GM23248 (cell line): Measurements from ENCODE around the gene DMAP1. TPM values are rescaled to one million over a fixed set of nuclear protein-coding genes. Genes with fewer than 3 reads are reported as not detected.

Source experiments
- DNase-seq: peaks from one replicate; pipeline ENCODE4 v3.0.0-alpha.2; 2015
- H2AFZ ChIP-seq: fragments of 200-600 bp; sonication (generic); 2 replicates; pipeline ENCODE4 v1.6.1; 2016; ENCODE audit warnings: antibody characterized with exemption
- H3F3A ChIP-seq: fragments of 200-600 bp; sonication (generic); 2 replicates; pipeline ENCODE4 v1.6.1; 2016; ENCODE audit warnings: mild to moderate bottlenecking, antibody characterized with exemption, mixed run types; ENCODE audit not compliant: insufficient read depth
- H3K27ac ChIP-seq: fragments of 200-600 bp; sonication (generic); 2 replicates; pipeline ENCODE4 v1.5.1; 2016; ENCODE audit warnings: mild to moderate bottlenecking
- H3K27me3 ChIP-seq: fragments of 200-600 bp; sonication (generic); replicated peaks from 2 replicates; pipeline ENCODE4 v1.6.1; 2016; ENCODE audit warnings: mild to moderate bottlenecking; ENCODE audit not compliant: insufficient read depth
- H3K36me3 ChIP-seq: fragments of 200-600 bp; sonication (generic); 2 replicates; pipeline ENCODE4 v1.6.1; 2016; ENCODE audit warnings: low read depth, mild to moderate bottlenecking
- H3K4me1 ChIP-seq: fragments of 200-600 bp; sonication (generic); 2 replicates; pipeline ENCODE4 v1.6.1; 2016; ENCODE audit warnings: mild to moderate bottlenecking; ENCODE audit not compliant: insufficient read depth
- H3K4me2 ChIP-seq: fragments of 200-600 bp; sonication (generic); one replicate; pipeline ENCODE4 v1.6.1; 2016; ENCODE audit warnings: mild to moderate bottlenecking; ENCODE audit not compliant: unreplicated experiment
- H3K4me3 ChIP-seq: fragments of 200-600 bp; sonication (generic); 2 replicates; pipeline ENCODE4 v1.5.1; 2016; ENCODE audit warnings: mild to moderate bottlenecking
- H3K79me2 ChIP-seq: fragments of 200-600 bp; sonication (generic); 2 replicates; pipeline ENCODE4 v1.6.1; 2016; ENCODE audit warnings: mild to moderate bottlenecking; ENCODE audit not compliant: insufficient read depth
- H3K9ac ChIP-seq: fragments of 200-600 bp; sonication (generic); 2 replicates; pipeline ENCODE4 v1.6.1; 2016; ENCODE audit warnings: mild to moderate bottlenecking
- H3K9me2 ChIP-seq: fragments of 200-600 bp; sonication (generic); 2 replicates; pipeline ENCODE4 v1.6.1; 2016; ENCODE audit warnings: mixed run types, mild to moderate bottlenecking, moderate library complexity; ENCODE audit not compliant: insufficient read depth
- H3K9me3 ChIP-seq: fragments of 200-600 bp; sonication (generic); one replicate; pipeline ENCODE4 v1.6.1; 2017; ENCODE audit warnings: low read depth
- H4K20me1 ChIP-seq: fragments of 200-600 bp; sonication (generic); 2 replicates; pipeline ENCODE4 v1.6.0; 2016; ENCODE audit not compliant: insufficient read depth
- EZH2 ChIP-seq: fragments of 200-600 bp; sonication (generic); IDR thresholded peaks from 2 replicates; pipeline ENCODE4 v1.6.1; 2018; ENCODE audit warnings: antibody characterized with exemption, mild to moderate bottlenecking; ENCODE audit not compliant: insufficient read depth, poor library complexity, severe bottlenecking
- EZH2phosphoT487 ChIP-seq: fragments of 200-600 bp; sonication (generic); IDR thresholded peaks from 2 replicates; pipeline ENCODE4 v1.6.1; 2018; ENCODE audit warnings: antibody characterized with exemption, moderate library complexity, mild to moderate bottlenecking, low read depth; ENCODE audit not compliant: insufficient read depth
- WGBS, 2 experiments: methylation state at CpG; one replicate each; pipeline ENCODE4 v1.1.6; 2015 to 2017; ENCODE audit warnings: low lambda C conversion rate in 2 of 2, low coverage in 1 of 2; ENCODE audit errors: missing lambda C conversion rate in 2 of 2; 5-methylcytosine and 5-hydroxymethylcytosine counted together
- in situ Hi-C: fragments of 300-500 bp; cut with MboI; formaldehyde crosslinking; loops from 2 replicates; pipeline ENCODE4 v1.15.0; 2020
- polyA plus RNA-seq: library from polyadenylated mRNA; unstranded; fragments of >200 nt; fragmentation: Nextera tagmentation; extraction: Ambion mirVana; gene quantifications from 2 replicates; pipeline ENCODE4 v1.2.1, GENCODE V29; 2016
- total RNA-seq: library from RNA; depleted of rRNA; stranded (reverse); fragments of >200 nt; shearing (Covaris generic); gene quantifications from 2 replicates; pipeline ENCODE4 v1.2.3, GENCODE V29; 2014

The DMAP1 gene
- total and polyA plus RNA-seq, 2 experiments from 2014 or later, result 16.0 to 32.7 TPM

DNA sequence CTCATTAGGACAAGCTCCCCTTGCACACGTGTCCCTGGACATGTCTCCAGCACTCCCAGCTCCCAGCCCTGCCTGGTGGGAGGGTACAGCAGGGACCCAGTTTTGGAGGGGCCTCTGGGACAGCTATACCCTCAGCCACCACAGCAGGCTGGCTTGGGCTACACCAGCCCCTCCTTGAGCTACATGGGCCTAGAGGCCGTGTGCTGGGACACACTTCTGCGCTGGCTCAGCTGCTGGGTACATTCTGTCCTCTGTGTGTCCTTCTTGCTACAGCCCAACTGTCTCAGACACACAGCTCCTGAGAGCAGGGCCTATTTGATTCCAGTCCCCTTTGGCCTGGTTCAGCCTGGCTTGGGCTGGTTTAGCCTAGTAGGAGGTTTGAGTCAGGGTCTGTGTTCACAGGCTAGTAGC, 26.7 kb downstream of the DMAP1 start:
- H3K4me3 ChIP-seq, result no peak overlapping the region
- no peak overlapping the region for H3K9ac ChIP-seq
- H3K4me2 ChIP-seq, result no peak overlapping the region
- no peaks in the 10 kb centered on the region for H3K9me3 ChIP-seq
- TF ChIP-seq EZH2phosphoT487 (no peak), EZH2 (no peak)
- H2AFZ ChIP-seq, result no peak overlapping the region
- peaks cover 12% of the 10 kb centered on the region for H3K4me1 ChIP-seq
- H3F3A ChIP-seq, result no peaks in the 10 kb centered on the region
- 63 to 69% methylated on average over 3 of the region's 3 CpGs for WGBS, 2 experiments
- H3K27ac ChIP-seq, result no peak overlapping the region
- peak; percentile 8 for DNase-seq
- no peaks in the 10 kb centered on the region for H3K36me3 ChIP-seq
- H3K27me3 ChIP-seq, result no peaks in the 10 kb centered on the region
- no peaks in the 10 kb centered on the region for H4K20me1 ChIP-seq
- in situ Hi-C loops, result no loop called here
- no peaks in the 10 kb centered on the region for H3K79me2 ChIP-seq
- no peaks in the 10 kb centered on the region for H3K9me2 ChIP-seq

DNA sequence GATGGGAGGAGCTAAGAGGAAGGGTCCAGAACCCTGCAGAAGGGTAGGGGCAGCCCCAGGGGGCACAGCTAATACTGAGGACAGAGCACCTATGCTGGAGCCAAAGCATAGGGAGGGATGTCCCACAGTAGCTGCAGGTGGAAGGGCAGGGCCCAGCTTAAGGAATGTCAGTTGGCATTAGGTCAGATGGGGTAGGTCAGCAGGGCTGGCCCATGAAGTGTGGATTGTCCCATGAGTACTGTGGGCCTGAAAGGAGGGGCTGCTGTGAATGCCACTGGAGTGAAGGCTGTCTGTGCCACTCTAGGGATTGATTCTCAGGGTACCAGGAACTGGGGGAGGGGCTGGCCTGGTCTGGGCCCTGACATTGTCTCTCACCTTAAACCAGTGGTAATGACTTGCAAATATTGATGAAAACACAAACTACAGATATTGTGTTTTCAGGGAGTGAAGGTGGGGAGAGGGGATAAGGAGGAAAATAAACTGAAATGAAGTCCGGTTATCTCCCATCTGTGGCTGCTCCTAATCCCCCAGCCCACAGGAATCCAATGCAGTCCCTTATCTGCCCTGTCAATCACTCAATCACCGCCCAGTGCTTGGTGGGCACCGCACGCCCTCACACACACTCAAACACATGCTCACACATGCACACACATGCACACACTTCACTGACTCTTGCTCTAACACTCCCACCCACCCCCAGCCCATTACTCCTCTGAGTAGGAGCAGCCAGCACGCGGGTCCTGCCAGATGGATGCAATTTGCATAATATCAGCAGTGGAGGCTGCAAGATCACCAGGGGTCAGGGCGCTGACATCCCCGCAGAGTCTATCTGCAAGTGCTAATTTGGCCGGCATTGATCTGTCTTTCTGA, 27.8 kb downstream of the DMAP1 start:
- no peak overlapping the region for H3K9ac ChIP-seq
- H2AFZ ChIP-seq, result no peak overlapping the region
- H3K4me2 ChIP-seq, result no peak overlapping the region
- 82 to 90% methylated on average over 7 to 9 of the region's 9 CpGs for WGBS, 2 experiments
- peaks cover 12% of the 10 kb centered on the region for H3K4me1 ChIP-seq
- TF ChIP-seq EZH2phosphoT487, result no peak
- no peak for TF ChIP-seq EZH2
- H3K9me3 ChIP-seq, result no peaks in the 10 kb centered on the region
- no peaks in the 10 kb centered on the region for H3K36me3 ChIP-seq
- no peaks in the 10 kb centered on the region for H3F3A ChIP-seq
- no peak overlapping the region for H3K27ac ChIP-seq
- no peak for DNase-seq
- in situ Hi-C loops, result no loop called here
- no peaks in the 10 kb centered on the region for H4K20me1 ChIP-seq
- H3K4me3 ChIP-seq, result no peak overlapping the region
- no peaks in the 10 kb centered on the region for H3K27me3 ChIP-seq
- no peaks in the 10 kb centered on the region for H3K9me2 ChIP-seq
- H3K79me2 ChIP-seq, result no peaks in the 10 kb centered on the region

GRCh38 chr1:44242746-44243145, 29.5 kb downstream of the DMAP1 start:
- DNase-seq, result no peak

GRCh38 chr1:44243782-44244495, 30.7 kb downstream of the DMAP1 start:
- Histone ChIP-seq H3K36me3 (no peaks in the 10 kb centered on the region), H3K4me1 (peaks cover 12% of the 10 kb centered on the region), H3K9me3 (no peaks in the 10 kb centered on the region), H3K79me2 (no peaks in the 10 kb centered on the region), H3F3A (no peaks in the 10 kb centered on the region), H3K9me2 (no peaks in the 10 kb centered on the region), H2AFZ (no peak overlapping the region), H4K20me1 (no peaks in the 10 kb centered on the region), H3K27ac (no peak overlapping the region), H3K27me3 (no peaks in the 10 kb centered on the region), H3K4me2 (no peak overlapping the region), H3K4me3 (no peak overlapping the region), H3K9ac (no peak overlapping the region)
- no peak for DNase-seq
- 96 to 99% methylated on average over 7 of the region's 7 CpGs for WGBS, 2 experiments
- in situ Hi-C loops, result no loop called here
- TF ChIP-seq EZH2 (no peak), EZH2phosphoT487 (no peak)

More at GRCh38 chr1:44242746-44243145, 29.5 kb downstream of the DMAP1 start:
- no peak for TF ChIP-seq EZH2phosphoT487
- no peak for TF ChIP-seq EZH2
- H4K20me1 ChIP-seq, result no peaks in the 10 kb centered on the region
- no peaks in the 10 kb centered on the region for H3K36me3 ChIP-seq
- H3K9me3 ChIP-seq, result no peaks in the 10 kb centered on the region
- H3F3A ChIP-seq, result no peaks in the 10 kb centered on the region
- H2AFZ ChIP-seq, result no peak overlapping the region
- no peaks in the 10 kb centered on the region for H3K27me3 ChIP-seq
- H3K4me1 ChIP-seq, result peaks cover 12% of the 10 kb centered on the region
- WGBS, 2 experiments, result 79 to 86% methylated on average over 14 to 16 of the region's 16 CpGs
- H3K4me3 ChIP-seq, result no peak overlapping the region
- in situ Hi-C loops, result no loop called here
- no peak overlapping the region for H3K27ac ChIP-seq
- no peak overlapping the region for H3K9ac ChIP-seq
- H3K4me2 ChIP-seq, result no peak overlapping the region
- H3K79me2 ChIP-seq, result no peaks in the 10 kb centered on the region
- H3K9me2 ChIP-seq, result no peaks in the 10 kb centered on the region
